HEK293 (cell line): ENCODE data around the gene EDEM2.

Experiments used
- HOXA7 ChIP-seq: sonication (generic); formaldehyde crosslinking; IDR thresholded peaks from 2 replicates; pipeline ENCODE4 v1.8.1; 2022; ENCODE audit warnings: missing genetic modification reagents, borderline replicate concordance
- REST ChIP-seq: fragments of 450-650 bp; formaldehyde crosslinking; IDR thresholded peaks from 2 replicates; pipeline ENCODE4 v1.5.1; 2016; ENCODE audit warnings: missing biosample characterization, missing genetic modification characterization
- TCF7L2 ChIP-seq: IDR thresholded peaks from 2 replicates; pipeline ENCODE4 v1.6.1; 2011; ENCODE audit warnings: low read depth, mild to moderate bottlenecking, inconsistent platforms, low read length, moderate library complexity, borderline replicate concordance
- ZBTB11 ChIP-seq: fragments of 450-650 bp; formaldehyde crosslinking; conservative IDR thresholded peaks from 2 replicates; pipeline ENCODE4 v1.5.1; 2016; ENCODE audit warnings: low read depth, missing biosample characterization, missing genetic modification characterization
- ZNF324 ChIP-seq: fragments of 450-650 bp; formaldehyde crosslinking; IDR thresholded peaks from 2 replicates; pipeline ENCODE4 v1.5.1; 2016; ENCODE audit warnings: missing biosample characterization, missing genetic modification characterization
- ZNF549 ChIP-seq: fragments of 450-650 bp; IDR thresholded peaks from 2 replicates; pipeline ENCODE4 v1.5.1; 2018; ENCODE audit warnings: missing biosample characterization, missing genetic modification characterization, mild to moderate bottlenecking, inconsistent platforms, moderate library complexity
- ZNF837 ChIP-seq: fragments of 450-650 bp; formaldehyde crosslinking; IDR thresholded peaks from 2 replicates; pipeline ENCODE4 v1.5.1; 2016; ENCODE audit warnings: missing biosample characterization, missing genetic modification characterization
- ZSCAN18 ChIP-seq: fragments of 450-650 bp; formaldehyde crosslinking; IDR thresholded peaks from 2 replicates; pipeline ENCODE4 v1.5.1; 2016; ENCODE audit warnings: missing biosample characterization, missing genetic modification characterization
- TF ChIP-seq, protein P1 (sequence below): fragments of 450-650 bp; formaldehyde crosslinking; IDR thresholded peaks from 2 replicates; pipeline ENCODE4 v1.5.1; 2016; ENCODE audit warnings: missing biosample characterization, missing genetic modification characterization
- TF ChIP-seq, protein P2 (sequence below): fragments of 450-650 bp; formaldehyde crosslinking; IDR thresholded peaks from 2 replicates; pipeline ENCODE4 v1.5.1; 2016; ENCODE audit warnings: missing biosample characterization, missing genetic modification characterization, low read depth

- TF ChIP-seq, protein P1, sequence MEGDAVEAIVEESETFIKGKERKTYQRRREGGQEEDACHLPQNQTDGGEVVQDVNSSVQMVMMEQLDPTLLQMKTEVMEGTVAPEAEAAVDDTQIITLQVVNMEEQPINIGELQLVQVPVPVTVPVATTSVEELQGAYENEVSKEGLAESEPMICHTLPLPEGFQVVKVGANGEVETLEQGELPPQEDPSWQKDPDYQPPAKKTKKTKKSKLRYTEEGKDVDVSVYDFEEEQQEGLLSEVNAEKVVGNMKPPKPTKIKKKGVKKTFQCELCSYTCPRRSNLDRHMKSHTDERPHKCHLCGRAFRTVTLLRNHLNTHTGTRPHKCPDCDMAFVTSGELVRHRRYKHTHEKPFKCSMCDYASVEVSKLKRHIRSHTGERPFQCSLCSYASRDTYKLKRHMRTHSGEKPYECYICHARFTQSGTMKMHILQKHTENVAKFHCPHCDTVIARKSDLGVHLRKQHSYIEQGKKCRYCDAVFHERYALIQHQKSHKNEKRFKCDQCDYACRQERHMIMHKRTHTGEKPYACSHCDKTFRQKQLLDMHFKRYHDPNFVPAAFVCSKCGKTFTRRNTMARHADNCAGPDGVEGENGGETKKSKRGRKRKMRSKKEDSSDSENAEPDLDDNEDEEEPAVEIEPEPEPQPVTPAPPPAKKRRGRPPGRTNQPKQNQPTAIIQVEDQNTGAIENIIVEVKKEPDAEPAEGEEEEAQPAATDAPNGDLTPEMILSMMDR (tag by site-specific recombination) = no peak
- TF ChIP-seq ZNF324 (tag by site-specific recombination) (no peak), ZNF837 (tag by site-specific recombination) (no peak), ZNF549 (tag by site-specific recombination) (no peak), ZSCAN18 (no peak), HOXA7 (CRISPR knock-in tag) (no peak), REST (tag by site-specific recombination) (no peak), ZBTB11 (tag by site-specific recombination) (no peak), TCF7L2 (no peak)
- TF ChIP-seq, protein P2, sequence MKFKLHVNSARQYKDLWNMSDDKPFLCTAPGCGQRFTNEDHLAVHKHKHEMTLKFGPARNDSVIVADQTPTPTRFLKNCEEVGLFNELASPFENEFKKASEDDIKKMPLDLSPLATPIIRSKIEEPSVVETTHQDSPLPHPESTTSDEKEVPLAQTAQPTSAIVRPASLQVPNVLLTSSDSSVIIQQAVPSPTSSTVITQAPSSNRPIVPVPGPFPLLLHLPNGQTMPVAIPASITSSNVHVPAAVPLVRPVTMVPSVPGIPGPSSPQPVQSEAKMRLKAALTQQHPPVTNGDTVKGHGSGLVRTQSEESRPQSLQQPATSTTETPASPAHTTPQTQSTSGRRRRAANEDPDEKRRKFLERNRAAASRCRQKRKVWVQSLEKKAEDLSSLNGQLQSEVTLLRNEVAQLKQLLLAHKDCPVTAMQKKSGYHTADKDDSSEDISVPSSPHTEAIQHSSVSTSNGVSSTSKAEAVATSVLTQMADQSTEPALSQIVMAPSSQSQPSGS (tag by site-specific recombination) = no peak
These were observed 59.8 kb downstream of the EDEM2 start for GRCh38 chr20:35087355-35087754.
